GM21367 (cell line): ENCODE results near the gene ITGB5.
"Not testable (repeated sequence)": the region's sequence is repeated elsewhere in the genome, so short reads cannot be mapped to it uniquely, and the experiment has no call there.

ENCODE experiments used
- ATAC-seq: cut with Tn5 transposase; IDR thresholded peaks from one replicate; pipeline ENCODE4 v1.9.1; 2021; ENCODE audit not compliant: unreplicated experiment

ITGB5 gene

DNA sequence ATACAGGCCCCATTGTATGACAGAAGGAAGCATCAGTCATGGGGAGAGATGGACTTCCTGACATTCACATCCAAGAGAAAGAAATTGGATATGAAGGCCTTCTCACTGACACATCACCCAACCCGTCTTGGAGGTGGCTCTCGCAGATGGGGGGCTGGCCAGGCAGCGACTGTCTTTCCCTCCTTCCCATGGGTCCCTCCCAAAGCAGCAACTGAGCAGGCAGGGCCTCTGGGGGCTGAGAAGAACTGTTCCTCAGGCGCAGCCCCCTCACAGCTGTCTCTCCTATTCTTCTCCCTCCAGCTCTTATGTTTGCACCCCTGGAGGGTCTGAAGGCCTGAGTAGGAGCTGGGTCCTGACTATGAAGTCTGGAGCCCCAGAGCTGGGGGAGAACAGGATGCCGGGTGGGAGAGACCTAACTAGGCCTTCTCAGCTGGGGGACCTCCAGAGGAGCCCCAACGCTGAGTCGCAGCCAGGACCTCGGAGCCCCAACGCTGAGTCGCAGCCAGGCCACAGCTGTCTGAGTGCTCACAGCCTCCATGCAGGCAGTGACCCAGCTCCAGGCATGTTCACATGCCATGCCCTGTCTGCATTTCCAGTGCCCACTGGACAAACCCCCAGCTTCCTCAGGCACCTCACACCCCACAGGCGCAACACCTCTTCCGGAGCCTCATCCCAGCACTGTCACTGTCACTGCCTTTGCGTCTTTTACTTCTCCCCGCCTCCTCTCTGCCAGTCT lies 127.3 kb downstream of the ITGB5 start:
- ATAC-seq = no peak

DNA sequence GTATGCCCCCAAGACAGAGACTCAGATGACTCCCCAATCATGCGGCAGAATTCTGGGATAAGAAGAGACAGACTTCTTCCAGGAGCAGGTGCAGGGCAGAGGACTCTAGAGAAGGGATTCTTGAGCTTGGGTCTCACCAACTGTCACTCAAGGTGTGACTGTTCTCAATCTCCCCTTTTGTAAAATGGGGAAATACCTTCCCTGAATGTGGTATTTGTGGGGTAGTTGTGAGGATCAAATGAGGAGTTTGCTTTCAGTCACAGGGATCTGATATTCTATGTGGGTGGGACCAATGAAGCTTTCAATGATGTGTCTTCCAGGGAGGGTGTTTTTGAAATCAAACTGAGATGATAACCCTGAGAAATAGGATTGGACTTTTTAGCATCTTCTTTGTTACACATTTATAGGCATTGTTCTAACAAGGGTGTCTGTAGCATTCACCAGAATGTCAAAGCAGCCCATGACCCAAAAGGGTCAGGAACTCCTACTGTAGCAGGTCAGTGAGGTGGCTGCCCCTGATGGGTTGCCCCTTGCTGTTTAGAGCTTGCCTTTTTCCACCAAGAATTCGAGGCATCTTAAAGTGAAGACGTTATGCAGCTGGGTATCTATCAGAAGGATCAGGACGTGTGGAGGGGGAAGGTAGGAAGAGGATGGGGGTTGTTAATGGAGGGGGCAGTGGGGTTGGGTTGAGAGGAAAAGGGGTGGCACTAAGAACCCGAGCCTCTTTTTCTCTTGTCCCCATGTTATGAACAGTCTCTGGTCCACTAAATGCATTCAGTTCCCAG lies 128.1 kb downstream of the ITGB5 start:
- no peak for ATAC-seq

DNA sequence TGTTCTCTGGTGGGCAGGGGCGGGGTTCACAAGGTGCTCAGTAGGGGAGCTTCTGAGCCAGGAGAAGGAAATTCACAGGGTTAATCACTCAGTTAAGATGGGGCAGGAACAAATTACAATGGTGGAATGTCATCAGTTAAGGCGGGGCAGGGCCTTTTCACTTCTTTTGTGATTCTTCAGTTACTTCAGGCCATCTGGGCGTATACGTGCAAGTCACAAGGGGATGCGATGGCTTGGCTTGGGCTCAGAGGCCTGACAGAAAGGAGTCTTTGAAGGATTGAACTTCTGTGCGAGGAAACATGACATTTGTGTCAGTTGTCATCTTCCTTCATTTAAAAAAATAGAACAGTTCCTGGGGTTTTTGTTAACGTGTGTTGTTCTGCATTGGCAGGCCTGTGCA lies 129.2 kb downstream of the ITGB5 start:
- not testable (repeated sequence) for ATAC-seq

DNA sequence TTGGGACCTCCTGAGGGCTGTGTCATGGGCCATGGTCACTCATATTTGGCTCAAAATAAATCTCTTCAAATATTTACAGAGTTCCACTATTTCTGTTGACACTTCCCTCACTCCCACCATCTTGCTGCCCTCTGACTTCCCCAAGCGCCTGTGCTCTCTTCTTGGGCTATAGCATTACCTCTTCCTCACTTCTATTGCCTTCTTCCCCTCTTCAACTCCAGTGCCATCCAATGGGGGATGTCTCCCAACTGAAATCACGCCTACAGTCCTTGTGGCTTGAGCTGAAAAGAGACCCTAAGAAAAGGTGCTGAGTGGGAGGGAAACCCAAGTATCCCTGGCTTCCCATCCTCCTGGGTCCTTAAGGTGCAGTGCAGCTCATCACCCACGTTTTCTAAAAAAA lies 135.1 kb downstream of the ITGB5 start:
- no peak for ATAC-seq

DNA sequence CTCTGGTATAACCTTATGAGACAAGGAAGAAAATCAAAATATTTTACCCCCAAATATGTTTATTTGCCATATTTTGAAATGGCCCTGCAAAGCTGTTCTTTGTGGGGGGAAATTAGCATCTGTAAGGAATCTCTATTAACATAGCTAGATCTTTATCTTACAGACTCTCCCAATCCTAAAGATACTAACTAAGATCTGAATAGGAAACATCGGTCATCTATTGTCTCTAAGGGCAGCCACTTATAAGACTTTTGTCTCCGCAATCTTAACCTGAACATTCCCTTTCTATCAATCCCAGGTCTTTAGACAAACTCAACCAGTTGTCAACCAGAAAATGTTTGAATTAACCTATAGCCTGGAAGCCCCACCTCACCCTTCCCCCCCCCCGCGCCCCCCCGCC lies 135.7 kb downstream of the ITGB5 start:
- no peak for ATAC-seq

DNA sequence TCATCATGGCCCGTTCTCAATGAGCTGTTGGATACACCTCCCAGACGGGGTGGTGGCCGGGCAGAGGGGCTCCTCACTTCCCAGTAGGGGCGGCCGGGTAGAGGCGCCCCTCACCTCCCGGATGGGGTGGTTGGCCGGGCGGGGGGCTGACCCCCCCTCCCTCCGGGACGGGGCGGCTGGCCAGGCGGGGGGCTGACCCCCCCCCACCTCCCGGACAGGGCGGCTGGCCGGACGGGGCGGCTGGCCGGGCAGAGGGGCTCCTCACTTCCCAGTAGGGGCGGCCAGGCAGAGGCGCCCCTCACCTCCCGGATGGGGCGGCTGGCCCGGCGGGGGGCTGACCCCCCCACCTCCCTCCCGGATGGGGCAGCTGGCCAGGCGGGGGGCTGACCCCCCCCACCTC lies 137.3 kb downstream of the ITGB5 start:
- ATAC-seq = not testable (repeated sequence)

DNA sequence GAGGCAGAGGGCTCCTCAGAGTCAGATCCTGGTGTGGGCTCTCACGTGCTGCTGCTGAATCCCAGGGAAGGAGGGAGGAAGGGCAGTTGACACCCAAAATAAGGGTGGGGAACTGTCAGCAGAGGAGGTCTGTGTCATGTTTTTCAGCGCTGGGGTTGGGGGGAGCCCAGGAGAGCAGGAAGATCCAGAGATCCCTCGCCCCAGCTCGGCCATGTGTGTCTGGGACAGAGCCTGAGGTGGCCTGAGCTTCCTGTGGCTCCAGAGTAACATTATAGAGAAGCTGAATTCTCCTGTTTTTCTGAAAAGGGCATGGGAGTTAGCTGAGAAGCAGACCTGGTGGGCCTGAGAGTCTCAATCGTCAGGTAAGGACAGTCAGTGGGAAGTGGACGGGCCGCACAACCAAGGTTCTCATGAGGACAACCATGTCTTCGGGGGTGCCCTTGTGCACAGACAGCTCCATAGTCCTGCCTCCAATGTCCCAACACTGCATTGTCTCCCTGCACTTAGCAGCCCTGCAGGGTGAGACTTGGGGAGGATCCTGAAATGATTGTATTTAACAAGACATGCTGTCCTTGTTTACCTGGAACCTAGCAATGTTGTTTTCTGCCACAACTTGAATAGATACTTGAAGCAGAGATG lies 138.5 kb downstream of the ITGB5 start:
- ATAC-seq = no peak

DNA sequence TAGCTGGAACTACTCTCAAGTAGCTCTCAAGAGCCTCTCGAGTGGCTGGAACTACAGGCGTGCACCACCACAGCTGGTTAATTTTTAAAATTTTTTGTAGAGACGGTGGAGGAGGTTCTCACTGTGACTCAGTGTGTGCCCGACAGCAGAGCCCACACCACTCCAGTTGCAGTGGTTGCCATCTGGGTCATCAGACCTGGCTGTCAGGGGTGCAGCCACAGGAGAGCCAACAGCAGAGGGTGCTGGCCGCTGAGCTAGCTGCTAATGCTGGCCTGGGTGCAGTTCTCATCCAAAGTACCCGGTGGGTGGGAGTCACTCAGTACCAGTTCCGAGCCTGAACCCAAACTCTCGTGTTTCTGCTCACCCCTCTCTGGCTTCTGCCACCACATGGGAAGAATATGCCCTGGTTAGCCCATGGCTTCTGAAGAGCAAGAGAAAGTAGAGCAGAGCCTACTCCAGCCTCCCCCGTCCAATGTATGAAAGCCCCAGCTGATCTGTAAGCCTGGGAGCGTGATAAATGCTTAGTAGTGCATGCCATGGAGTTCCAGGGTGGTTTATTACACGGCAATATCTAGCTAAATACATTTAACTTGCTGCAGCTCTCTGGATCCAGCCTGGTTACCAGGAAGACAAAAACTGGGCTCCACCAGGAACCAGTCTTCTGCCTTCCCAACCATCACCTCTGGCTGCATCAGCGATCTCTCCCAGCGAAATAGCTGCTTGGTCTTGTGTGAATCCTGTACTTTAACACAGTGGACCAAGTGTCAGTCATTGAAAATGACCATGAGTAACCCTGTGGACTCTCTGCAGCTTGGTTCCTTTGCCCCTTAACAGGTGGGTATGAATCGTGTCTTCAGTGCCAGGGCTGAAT lies 139.8 kb downstream of the ITGB5 start:
- no peak for ATAC-seq

DNA sequence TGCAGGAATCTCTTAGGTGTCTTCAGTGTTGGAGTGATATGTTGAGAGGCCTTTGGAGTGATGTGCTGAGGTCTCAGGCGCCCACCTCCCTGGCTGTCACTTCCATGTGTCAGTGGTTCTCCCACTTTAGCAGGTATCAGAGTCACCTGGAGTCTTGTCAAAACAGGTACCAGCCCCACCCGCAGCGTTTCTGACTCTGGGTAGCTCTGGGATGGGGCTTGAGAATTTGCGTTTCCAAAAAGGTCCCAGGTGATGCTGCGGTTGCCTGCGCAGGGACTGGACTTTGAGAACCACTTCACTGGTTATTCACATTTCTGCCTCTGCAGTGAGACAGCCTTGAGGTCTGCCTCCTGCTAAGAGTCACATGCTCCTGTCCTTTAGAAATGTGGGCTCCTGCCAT lies 141.4 kb downstream of the ITGB5 start:
- no peak for ATAC-seq

DNA sequence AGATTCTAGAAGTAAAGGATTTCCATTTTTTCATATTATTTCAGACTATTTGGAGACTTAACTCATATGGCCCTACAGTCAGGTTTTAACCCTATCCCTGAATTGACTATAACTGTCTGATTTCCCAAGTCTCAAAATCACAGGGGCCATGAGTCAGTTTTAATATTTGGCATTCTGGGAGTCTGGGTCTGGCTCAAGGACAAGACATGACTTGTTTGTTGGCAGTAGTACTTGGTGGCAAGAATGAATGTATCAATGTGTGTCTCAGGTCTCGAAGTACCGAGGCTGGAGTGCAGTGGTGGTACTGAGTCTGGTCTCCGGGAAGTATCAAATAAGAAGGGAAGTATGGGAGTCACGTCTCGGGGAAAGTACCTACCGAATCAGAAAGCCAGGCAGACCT lies 146.1 kb downstream of the ITGB5 start:
- no peak for ATAC-seq

DNA sequence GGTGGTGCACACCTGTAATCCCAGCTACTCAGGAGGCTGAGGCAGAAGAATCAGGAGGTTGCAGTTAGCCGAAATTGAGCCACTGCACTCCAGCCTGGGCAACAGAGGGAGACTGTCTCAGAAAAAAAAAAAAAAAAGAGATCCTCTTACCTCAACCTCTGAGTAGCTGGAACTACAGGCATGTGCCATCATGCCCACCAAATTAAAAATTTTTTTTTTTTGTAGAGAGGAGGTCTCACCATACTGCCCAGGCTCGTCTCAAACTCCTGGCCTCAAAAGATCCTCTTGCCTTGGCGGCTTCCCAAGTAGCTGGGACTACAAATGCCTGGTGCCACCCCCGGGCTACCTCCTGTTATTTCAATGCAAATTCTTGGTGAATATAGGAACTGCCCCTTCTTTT lies 155.4 kb downstream of the ITGB5 start:
- ATAC-seq = no peak

DNA sequence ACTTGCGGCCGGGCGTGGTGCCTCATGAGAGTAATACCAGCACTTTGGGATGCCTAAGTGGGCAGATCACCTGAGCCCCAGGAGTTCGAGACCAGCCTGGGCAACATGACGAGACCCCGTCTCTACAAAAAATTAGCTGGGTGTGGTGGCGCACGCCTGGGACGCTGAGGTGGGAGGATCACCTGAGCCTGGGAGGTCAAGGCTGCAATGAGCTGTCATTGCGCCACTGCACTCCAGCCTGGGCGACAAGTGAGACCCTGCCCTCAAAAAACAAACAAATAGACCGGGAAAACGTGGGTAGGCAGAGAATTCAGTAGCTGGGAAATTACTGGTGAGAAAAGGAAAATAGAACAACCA lies 156.2 kb downstream of the ITGB5 start:
- no peak for ATAC-seq

DNA sequence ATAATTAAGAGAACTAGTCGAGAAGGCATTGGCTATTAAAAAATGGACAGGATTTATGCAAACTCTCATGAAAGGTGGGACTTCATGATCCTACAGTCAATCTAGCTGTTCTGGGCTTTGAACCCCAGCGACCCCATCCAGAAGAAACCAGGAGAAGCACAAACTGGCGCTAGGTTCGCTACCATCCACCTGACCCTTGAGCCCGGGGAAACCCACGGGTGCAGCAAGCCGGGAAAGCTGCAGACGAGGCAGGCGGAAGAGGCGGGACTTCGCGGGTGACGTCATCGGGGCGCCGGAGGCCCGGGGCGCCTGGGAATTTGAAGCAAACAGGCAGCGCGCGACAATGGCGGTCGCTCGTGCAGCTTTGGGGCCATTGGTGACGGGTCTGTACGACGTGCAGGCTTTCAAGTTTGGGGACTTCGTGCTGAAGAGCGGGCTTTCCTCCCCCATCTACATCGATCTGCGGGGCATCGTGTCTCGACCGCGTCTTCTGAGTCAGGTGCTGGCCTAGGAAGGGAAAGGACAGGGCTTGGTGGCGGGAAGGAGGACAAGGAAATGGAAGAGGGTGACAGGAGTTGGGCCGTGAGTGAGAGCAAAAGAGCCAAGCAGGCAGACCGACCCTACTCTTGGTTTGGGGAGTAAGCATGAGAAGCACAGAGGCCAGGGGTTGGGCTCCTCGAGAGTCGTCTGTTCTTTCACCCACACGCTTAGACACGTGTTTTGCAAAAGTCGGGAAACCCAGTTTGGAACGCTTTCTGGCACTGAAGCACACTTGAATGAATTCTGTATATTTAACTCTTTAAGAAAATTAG lies 156.8 kb downstream of the ITGB5 start, which contains the start of gene UMPS:
TSS of gene UMPS (plus strand) at position 324 of the 812 bp plus-strand sequence. CDS start at position 344, 20 bp downstream.
- peak; percentile 90 for ATAC-seq

DNA sequence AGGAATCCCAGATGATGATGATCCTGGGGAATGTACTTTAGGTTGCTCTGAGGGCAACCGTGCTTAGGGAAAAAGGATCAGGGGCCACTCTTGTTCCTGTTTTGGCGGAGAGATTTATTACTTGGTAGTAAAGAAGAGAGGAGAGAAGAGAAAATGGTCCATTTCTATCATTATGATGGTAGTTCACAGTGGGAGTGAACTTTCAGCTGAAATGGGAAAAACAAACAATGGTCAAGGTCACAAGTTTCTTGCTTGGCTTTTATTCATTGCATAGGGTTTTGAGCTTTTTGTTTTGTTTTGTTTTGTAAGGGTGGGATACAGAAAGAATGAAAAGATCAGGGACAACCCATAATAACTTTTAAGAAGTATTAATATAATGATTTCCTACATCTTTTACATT lies 164.6 kb downstream of the ITGB5 start:
- no peak for ATAC-seq

DNA sequence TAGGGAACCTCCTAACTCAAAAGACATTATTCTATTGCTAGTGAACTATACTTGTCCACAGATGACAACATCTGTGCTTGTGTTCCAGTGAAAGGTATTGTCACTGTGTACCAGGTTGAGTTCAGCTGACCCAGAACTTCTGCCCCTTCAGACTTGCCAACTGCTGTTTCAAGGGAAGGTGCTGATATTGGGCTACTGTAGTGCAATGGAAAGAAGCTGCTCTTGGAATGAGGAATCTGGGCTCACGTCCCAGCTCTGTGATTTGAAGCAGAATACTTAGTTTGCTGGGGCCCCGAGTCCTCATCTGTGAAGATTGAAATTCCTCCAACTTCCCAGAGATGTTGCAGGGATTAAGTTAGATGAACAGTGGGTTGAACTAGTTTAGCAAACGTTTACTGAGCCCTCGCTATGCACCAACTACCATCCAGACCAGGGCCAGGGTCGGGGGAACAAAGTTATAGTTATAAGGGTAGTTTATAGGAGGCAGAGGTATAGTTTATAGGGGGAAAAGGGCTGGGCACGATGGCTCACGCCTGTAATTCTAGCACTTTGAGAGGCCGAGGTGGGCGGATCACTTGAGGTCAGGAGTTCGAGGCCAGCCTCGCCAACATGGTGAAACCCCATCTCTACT lies 172.8 kb downstream of the ITGB5 start:
- no peak for ATAC-seq
